ENCODE data around the gene VDAC2.

VDAC2 gene

GRCh38 chr10:75231672-75232581, 21.3 kb downstream of the VDAC2 start:
- DNase-seq: no peak

- no peak for DNase-seq
Observed at GRCh38 chr10:75233444-75234016, 22.9 kb downstream of the VDAC2 start.

GRCh38 chr10:75234017-75234682, 23.6 kb downstream of the VDAC2 start:
- peak; percentile 90 for DNase-seq

- DNase-seq: no peak
Observed at GRCh38 chr10:75234683-75235374, 24.2 kb downstream of the VDAC2 start.

- DNase-seq: peak; percentile 92
Observed at GRCh38 chr10:75235375-75236177, 25.0 kb downstream of the VDAC2 start, which contains the start of gene COMTD1. Gene COMTD1, minus strand, starts transcription at chr10:75235957. Its CDS starts 29 bp downstream, at chr10:75235928.

GRCh38 chr10:75236178-75236825, 25.7 kb downstream of the VDAC2 start:
- DNase-seq: no peak

- no peak for DNase-seq
Observed at GRCh38 chr10:75238182-75239095, 27.8 kb downstream of the VDAC2 start.

- no peak for DNase-seq
Observed at GRCh38 chr10:75239096-75239790, 28.6 kb downstream of the VDAC2 start.

GRCh38 chr10:75240329-75241076, 29.9 kb downstream of the VDAC2 start:
- DNase-seq: no peak

- DNase-seq: no peak
Observed at GRCh38 chr10:75243426-75243825, 32.8 kb downstream of the VDAC2 start.

GRCh38 chr10:75244487-75245353, 34.1 kb downstream of the VDAC2 start:
- no peak for DNase-seq

- DNase-seq: no peak
Observed at GRCh38 chr10:75245354-75246250, 35.0 kb downstream of the VDAC2 start.

GRCh38 chr10:75246506-75246905, 35.9 kb downstream of the VDAC2 start:
- DNase-seq: no peak

- DNase-seq: no peak
Observed at GRCh38 chr10:75247797-75248196, 37.2 kb downstream of the VDAC2 start.

- no peak for DNase-seq
Observed at GRCh38 chr10:75250934-75251333, 40.3 kb downstream of the VDAC2 start.

- DNase-seq: no peak
Observed at GRCh38 chr10:75253281-75254220, 43.0 kb downstream of the VDAC2 start.
